HCT116 (cell line): Measurements from ENCODE around the gene HECW1. TPM values are rescaled to one million over a fixed set of nuclear protein-coding genes. Genes with fewer than 3 reads are reported as not detected.

Experiments
- ATAC-seq: fragments of 200-7000 bp; cut with Tn5 transposase; 2 replicates; pipeline ENCODE4 v1.9.1; 2020; ENCODE audit warnings: mild to moderate bottlenecking, moderate library complexity
- BruUV-seq: library from RNA; stranded (reverse); fragments of 400-500 nt; replicated peaks from 2 replicates; lab custom pipeline; 2021; lab: Mats Ljungman, UMichigan
- CTCF ChIA-PET: fragments of 300-600 bp; sonication (Branson Sonifier 250); formaldehyde crosslinking; loops from one replicate; lab custom pipeline; 2021; ENCODE audit warnings: antibody characterized with exemption; lab: Charles Lee
- POLR2A ChIA-PET: fragments of 300-600, 350-600 bp; sonication (Branson Sonifier 250); formaldehyde crosslinking; loops from one replicate; lab custom pipeline; 2021; ENCODE audit warnings: antibody characterized with exemption; lab: Charles Lee
- RAD21 ChIA-PET, 2 experiments: fragments of 300-600 bp; sonication (Branson Sonifier 250); formaldehyde crosslinking; loops; one replicate each; lab custom pipeline; 2023; ENCODE audit warnings: low total read pairs in 2 of 2; ENCODE audit not compliant: uncharacterized antibody in 2 of 2, unreplicated experiment in 2 of 2, low non-redundant PET in 1 of 2; lab: Charles Lee
- DNase-seq: peaks from one replicate; pipeline ENCODE4 v3.0.0-alpha.2; 2010; ENCODE audit warnings: low read depth, low spot score
- H2AFZ ChIP-seq: fragments of 200-600 bp; shearing (Covaris generic), sonication (generic); 2 replicates; pipeline ENCODE4 v1.6.1; 2017; ENCODE audit warnings: low read depth, mixed run types, mixed read lengths, antibody characterized with exemption, low read length; ENCODE audit not compliant: poor library complexity, severe bottlenecking
- H3K27ac ChIP-seq: 2 replicates; pipeline ENCODE4 v1.5.1; 2012; ENCODE audit warnings: low read depth, low read length
- H3K27me3 ChIP-seq: fragments of 200-600 bp; sonication (generic); 2 replicates; pipeline ENCODE4 v1.6.1; 2016; ENCODE audit warnings: mixed run types, low read length, mixed read lengths; ENCODE audit not compliant: insufficient read depth
- H3K36me3 ChIP-seq, 2 experiments: fragments of 200-500 bp in 1 of 2; fragments of 200-600 bp in 1 of 2; sonication (Bioruptor generic) in 1 of 2; sonication (generic) in 1 of 2; 2 replicates each; pipeline versions ENCODE4 v1.5.1 to v1.6.1; 2014 to 2016; ENCODE audit warnings: low read length in 2 of 2, inconsistent platforms in 1 of 2, mixed read lengths in 1 of 2, mixed run types in 1 of 2; ENCODE audit not compliant: insufficient read depth in 2 of 2, control insufficient read depth in 1 of 2
- H3K4me1 ChIP-seq, 2 experiments: fragments of 200-600 bp in 1 of 2; sonication (generic) in 1 of 2; 2 replicates each; pipeline versions ENCODE4 v1.5.1 to v1.6.1; 2012 to 2017; ENCODE audit warnings: low read length in 2 of 2, inconsistent platforms in 1 of 2, mild to moderate bottlenecking in 1 of 2, mixed read lengths in 1 of 2, mixed run types in 1 of 2, moderate library complexity in 1 of 2; ENCODE audit not compliant: insufficient read depth in 2 of 2, control insufficient read depth in 1 of 2
- H3K4me2 ChIP-seq: fragments of 200-600 bp; sonication (generic); 2 replicates; pipeline ENCODE4 v1.6.1; 2017; ENCODE audit warnings: mixed run types, low read length, mixed read lengths
- H3K4me3 ChIP-seq, 2 experiments: fragments of 200-600 bp in 1 of 2; sonication (generic) in 1 of 2; replicated peaks in 1 of 2; 2 replicates each; pipeline ENCODE4 v1.5.1; 2011 to 2016; ENCODE audit warnings: low read length in 2 of 2, control low read depth in 1 of 2, low read depth in 1 of 2, mild to moderate bottlenecking in 1 of 2, mixed read lengths in 1 of 2, mixed run types in 1 of 2
- H3K79me2 ChIP-seq: fragments of 200-600 bp; sonication (generic); 2 replicates; pipeline ENCODE4 v1.6.1; 2017; ENCODE audit warnings: mild to moderate bottlenecking, mixed run types, low read length, moderate library complexity, mixed read lengths; ENCODE audit not compliant: insufficient read depth
- H3K9ac ChIP-seq: fragments of 200-600 bp; sonication (generic); 2 replicates; pipeline ENCODE4 v1.6.1; 2016; ENCODE audit warnings: low read length, mixed read lengths
- H3K9me2 ChIP-seq: fragments of 200-600 bp; sonication (generic), shearing (Covaris generic); 2 replicates; pipeline ENCODE4 v1.6.1; 2017; ENCODE audit warnings: mixed run types, mild to moderate bottlenecking, moderate library complexity; ENCODE audit not compliant: insufficient read depth
- H3K9me3 ChIP-seq, 2 experiments: fragments of 200-500 bp in 1 of 2; fragments of 200-600 bp in 1 of 2; sonication (Bioruptor generic) in 1 of 2; sonication (generic) in 1 of 2; 2 replicates each; pipeline ENCODE4 v1.6.1; 2014 to 2017; ENCODE audit warnings: low read length in 2 of 2, mixed read lengths in 2 of 2, inconsistent platforms in 1 of 2, low read depth in 1 of 2, mild to moderate bottlenecking in 1 of 2, mixed run types in 1 of 2, moderate library complexity in 1 of 2; ENCODE audit not compliant: control insufficient read depth in 1 of 2, insufficient read depth in 1 of 2
- H4K20me1 ChIP-seq: fragments of 200-600 bp; sonication (generic), shearing (Covaris generic); 2 replicates; pipeline ENCODE4 v1.6.1; 2017; ENCODE audit warnings: mixed run types, mild to moderate bottlenecking, moderate library complexity; ENCODE audit not compliant: insufficient read depth
- CBX3 ChIP-seq: IDR thresholded peaks from 2 replicates; pipeline ENCODE4 v1.6.1; 2012; ENCODE audit warnings: low read depth
- CTCF ChIP-seq, 3 experiments: fragments of 200-600 bp in 1 of 3; sonication (generic) in 1 of 3; IDR thresholded peaks in 2 of 3; conservative IDR thresholded peaks in 1 of 3; 2 replicates each; pipeline ENCODE4 v1.5.1; 2012 to 2017; ENCODE audit warnings: low read depth in 2 of 3, low read length in 2 of 3, antibody characterized with exemption in 1 of 3, borderline replicate concordance in 1 of 3, control low read depth in 1 of 3, mild to moderate bottlenecking in 1 of 3, mixed read lengths in 1 of 3, mixed run types in 1 of 3, moderate library complexity in 1 of 3; ENCODE audit not compliant: insufficient read depth in 1 of 3
- EZH2 ChIP-seq: fragments of 200-600 bp; sonication (generic); IDR thresholded peaks from 2 replicates; pipeline ENCODE4 v1.6.1; 2017; ENCODE audit warnings: antibody characterized with exemption, mixed run types
- JUND ChIP-seq: IDR thresholded peaks from 2 replicates; pipeline ENCODE4 v1.6.1; 2012
- MAX ChIP-seq: IDR thresholded peaks from 2 replicates; pipeline ENCODE4 v1.6.1; 2012
- REST ChIP-seq: IDR thresholded peaks from 2 replicates; pipeline ENCODE4 v1.6.1; 2012; ENCODE audit warnings: low read depth
- SP1 ChIP-seq: IDR thresholded peaks from 2 replicates; pipeline ENCODE4 v1.6.1; 2012; ENCODE audit warnings: low read depth
- ZFX ChIP-seq: fragments of 450-650 bp; IDR thresholded peaks from 2 replicates; pipeline ENCODE4 v1.6.1; 2017
- ZNF274 ChIP-seq: fragments of 200-500 bp; sonication (Bioruptor generic); IDR thresholded peaks from 2 replicates; pipeline ENCODE4 v1.6.1; 2014; ENCODE audit warnings: mild to moderate bottlenecking, low read depth, low read length, inconsistent platforms
- intact Hi-C: fragments of 100-400 bp; cut with micrococcal nuclease; formaldehyde crosslinking; loops from 2 replicates; pipeline ENCODE4 v1.10.0; 2022
- total RNA-seq: library from RNA; stranded (reverse); gene quantifications from one replicate; pipeline ENCODE4 v1.2.1, GENCODE V29; 2021; ENCODE audit not compliant: unreplicated experiment
- TF ChIP-seq, protein P1 (sequence below): IDR thresholded peaks from 2 replicates; pipeline ENCODE4 v1.6.1; 2012

Gene HECW1
- total RNA-seq, 1 experiment from 2014 or later = 5.6 TPM

DNA sequence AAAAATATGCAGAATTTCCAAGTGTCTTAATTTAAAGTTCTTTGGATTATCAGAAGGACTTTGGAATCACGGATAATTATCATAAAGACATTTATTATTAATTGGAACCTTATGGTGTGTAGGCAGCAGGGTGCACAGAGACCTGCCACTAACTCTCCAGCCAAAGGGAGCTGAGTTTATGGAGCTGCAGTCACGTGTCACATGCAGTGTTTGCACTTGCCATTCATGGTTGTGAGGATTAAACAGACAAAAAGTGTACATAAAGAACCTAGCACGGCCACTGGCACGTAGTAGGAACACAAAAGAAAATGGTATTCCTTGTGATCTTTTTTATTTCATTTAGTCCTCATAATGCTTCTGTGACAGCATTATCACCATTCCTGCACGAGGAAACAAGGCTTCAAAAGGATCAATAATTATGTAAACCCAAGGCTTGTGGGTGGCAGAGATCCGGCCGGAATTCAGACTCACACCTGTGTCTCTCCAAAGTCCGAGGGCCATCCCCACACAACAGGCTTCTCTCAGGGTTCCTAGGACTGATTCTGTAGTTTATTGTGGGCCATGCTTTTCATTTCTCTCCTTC is 326.5 kb downstream of the HECW1 start:
- ATAC-seq = no peak
- Histone ChIP-seq H3K79me2 (no peaks in the 10 kb centered on the region), H3K27ac (no peak overlapping the region), H3K4me3 (no peak overlapping the region), H3K27me3 (no peaks in the 10 kb centered on the region), H4K20me1 (no peaks in the 10 kb centered on the region), H3K4me1 (no peaks in the 10 kb centered on the region), H3K9ac (no peak overlapping the region), H3K4me2 (no peak overlapping the region), H3K9me2 (no peaks in the 10 kb centered on the region), H2AFZ (no peak overlapping the region), H3K9me3 (no peaks in the 10 kb centered on the region), H3K36me3 (no peaks in the 10 kb centered on the region)
- BruUV-seq = no TSS peak
- ChIA-PET RAD21 (interaction anchor here in 1 of 2 experiments (1.1 kb wide), 1 partner anchor 261 kb away, joined by 3 read pairs; no protein-coding TSS in a partner anchor), POLR2A (no interaction called here), CTCF (interaction anchor here (0.7 to 3.3 kb wide), 15 partner anchors 8 to 1498 kb away, joined by 3 to 14 read pairs (median 6); no protein-coding TSS in a partner anchor)
- intact Hi-C loops = no loop called here
- no peak for DNase-seq
- no peak for TF ChIP-seq CBX3
- TF ChIP-seq, protein P1, sequence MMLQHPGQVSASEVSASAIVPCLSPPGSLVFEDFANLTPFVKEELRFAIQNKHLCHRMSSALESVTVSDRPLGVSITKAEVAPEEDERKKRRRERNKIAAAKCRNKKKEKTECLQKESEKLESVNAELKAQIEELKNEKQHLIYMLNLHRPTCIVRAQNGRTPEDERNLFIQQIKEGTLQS = no peak
- TF ChIP-seq SP1 = no peak
- no peak for TF ChIP-seq EZH2
- TF ChIP-seq ZFX = no peak
- no peak for TF ChIP-seq CTCF (IDR thresholded peaks at IDR 0.05 in 2 of 3, conservative IDR thresholded peaks at IDR 0.05 in 1 of 3; ENCODE audit: borderline replicate concordance in 1 of 3, insufficient read depth in 1 of 3, low read depth in 2 of 3, low read length in 2 of 3)
- TF ChIP-seq JUND = no peak
- no peak for TF ChIP-seq MAX
- TF ChIP-seq REST = no peak
- no peak for TF ChIP-seq ZNF274
